Smooth muscle cell (in vitro differentiated cells): ENCODE results near the gene TTC33. TPM values are rescaled to one million over a fixed set of nuclear protein-coding genes. Genes with fewer than 3 reads are reported as not detected.
A peak's percentile ranks its signal among the peaks of the same experiment; 100 is the strongest.

Experiments used
- DNase-seq: peaks from one replicate; lab custom pipeline; 2025; ENCODE audit not compliant: unreplicated experiment; lab: John Stamatoyannopoulos, UW
- H2AFZ ChIP-seq: fragments of 200-600 bp; sonication (generic); 2 replicates; pipeline ENCODE4 v1.6.0; 2016; ENCODE audit warnings: antibody characterized with exemption, low read depth, mild to moderate bottlenecking
- H3F3A ChIP-seq: fragments of 200-600 bp; sonication (generic); 2 replicates; pipeline ENCODE4 v1.6.0; 2017; ENCODE audit warnings: antibody characterized with exemption, low read depth
- H3K27ac ChIP-seq: fragments of 200-600 bp; sonication (generic); 2 replicates; pipeline ENCODE4 v1.5.1; 2016; ENCODE audit warnings: low read depth, mild to moderate bottlenecking
- H3K27me3 ChIP-seq: fragments of 200-600 bp; sonication (generic); 2 replicates; pipeline ENCODE4 v1.6.1; 2016; ENCODE audit warnings: low read depth, mild to moderate bottlenecking
- H3K36me3 ChIP-seq: fragments of 200-600 bp; sonication (generic); 2 replicates; pipeline ENCODE4 v1.5.1; 2016; ENCODE audit warnings: low read depth
- H3K4me1 ChIP-seq: fragments of 200-600 bp; sonication (generic); 2 replicates; pipeline ENCODE4 v1.5.1; 2016; ENCODE audit warnings: low read depth
- H3K4me2 ChIP-seq: fragments of 200-600 bp; sonication (generic); 2 replicates; pipeline ENCODE4 v1.6.0; 2016; ENCODE audit warnings: mild to moderate bottlenecking
- H3K4me3 ChIP-seq: fragments of 200-600 bp; sonication (generic); 2 replicates; pipeline ENCODE4 v1.5.1; 2016; ENCODE audit warnings: mild to moderate bottlenecking
- H3K79me2 ChIP-seq: fragments of 200-600 bp; sonication (generic); 2 replicates; pipeline ENCODE4 v1.6.0; 2016; ENCODE audit warnings: low read depth, mild to moderate bottlenecking
- H3K9ac ChIP-seq: fragments of 200-600 bp; sonication (generic); 2 replicates; pipeline ENCODE4 v1.6.0; 2016; ENCODE audit warnings: low read depth
- H3K9me3 ChIP-seq: fragments of 200-600 bp; sonication (generic); replicated peaks from 2 replicates; pipeline ENCODE4 v1.5.1; 2016; ENCODE audit warnings: low read depth
- H4K20me1 ChIP-seq: fragments of 200-600 bp; sonication (generic); 2 replicates; pipeline ENCODE4 v1.6.0; 2016; ENCODE audit warnings: low read depth
- WGBS: methylation state at CpG from one replicate; pipeline ENCODE4 v1.1.7; 2016; ENCODE audit warnings: low lambda C conversion rate; 5-methylcytosine and 5-hydroxymethylcytosine counted together
- polyA plus RNA-seq: library from polyadenylated mRNA; unstranded; fragments of >200 nt; fragmentation: Nextera tagmentation; extraction: Ambion mirVana; gene quantifications from 2 replicates; pipeline ENCODE4 v1.2.1, GENCODE V29; 2016
- total RNA-seq: library from RNA; depleted of rRNA; stranded (reverse); fragments of >200 nt; gene quantifications from 2 replicates; pipeline ENCODE4 v1.2.3, GENCODE V29; 2014
- TF ChIP-seq, protein P1 (sequence below): fragments of 200-600 bp; sonication (generic); IDR thresholded peaks from 2 replicates; pipeline ENCODE4 v1.5.1; 2017; ENCODE audit warnings: borderline replicate concordance, mild to moderate bottlenecking, antibody characterized with exemption; ENCODE audit not compliant: insufficient read depth, poor library complexity, severe bottlenecking

Gene TTC33
- total and polyA plus RNA-seq, 2 experiments from 2014 or later = 13.1 to 22.1 TPM

DNA sequence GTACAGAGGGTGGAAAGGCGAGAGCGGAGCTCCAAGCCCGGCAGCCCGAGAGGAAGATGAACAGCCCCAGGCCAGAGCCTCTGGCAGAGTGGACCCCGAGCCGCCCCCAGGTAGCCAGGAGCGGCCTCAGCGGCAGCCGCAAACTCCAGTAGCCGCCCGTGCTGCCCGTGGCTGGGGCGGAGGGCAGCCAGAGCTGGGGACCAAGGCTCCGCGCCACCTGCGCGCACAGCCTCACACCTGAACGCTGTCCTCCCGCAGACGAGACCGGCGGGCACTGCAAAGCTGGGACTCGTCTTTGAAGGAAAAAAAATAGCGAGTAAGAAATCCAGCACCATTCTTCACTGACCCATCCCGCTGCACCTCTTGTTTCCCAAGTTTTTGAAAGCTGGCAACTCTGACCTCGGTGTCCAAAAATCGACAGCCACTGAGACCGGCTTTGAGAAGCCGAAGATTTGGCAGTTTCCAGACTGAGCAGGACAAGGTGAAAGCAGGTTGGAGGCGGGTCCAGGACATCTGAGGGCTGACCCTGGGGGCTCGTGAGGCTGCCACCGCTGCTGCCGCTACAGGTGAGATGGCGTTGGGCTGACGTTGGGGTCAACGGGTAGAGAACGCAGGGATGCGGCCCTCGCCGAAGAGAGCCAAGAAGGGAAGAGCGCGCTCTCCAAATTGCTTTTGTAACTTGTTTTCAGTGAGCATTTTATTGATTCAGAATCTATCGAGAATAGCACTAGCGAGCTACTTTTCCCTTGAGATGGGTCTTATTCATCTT lies 75.7 kb downstream of the TTC33 start, which contains the start of gene PTGER4:
PTGER4 (plus strand) TSS at position 3 of the 769 bp plus-strand sequence. CDS start 1,079 bp downstream, outside the sequence.
- DNase-seq = no peak
- H3K4me3 ChIP-seq = peak within 1 kb of the TSS; percentile 89
- no peak within 1 kb of the TSS for H3K9ac ChIP-seq
- H3K27ac ChIP-seq = no peak within 1 kb of the TSS
- H3K36me3 ChIP-seq = no peaks in the 10 kb centered on the region
- no peaks in the 10 kb centered on the region for H3K79me2 ChIP-seq
- H3K4me1 ChIP-seq = peaks cover 18% of the 10 kb centered on the region
- WGBS = 5% methylated on average over 44 of the region's 44 CpGs
- H3F3A ChIP-seq = no peaks in the 10 kb centered on the region
- TF ChIP-seq, protein P1, sequence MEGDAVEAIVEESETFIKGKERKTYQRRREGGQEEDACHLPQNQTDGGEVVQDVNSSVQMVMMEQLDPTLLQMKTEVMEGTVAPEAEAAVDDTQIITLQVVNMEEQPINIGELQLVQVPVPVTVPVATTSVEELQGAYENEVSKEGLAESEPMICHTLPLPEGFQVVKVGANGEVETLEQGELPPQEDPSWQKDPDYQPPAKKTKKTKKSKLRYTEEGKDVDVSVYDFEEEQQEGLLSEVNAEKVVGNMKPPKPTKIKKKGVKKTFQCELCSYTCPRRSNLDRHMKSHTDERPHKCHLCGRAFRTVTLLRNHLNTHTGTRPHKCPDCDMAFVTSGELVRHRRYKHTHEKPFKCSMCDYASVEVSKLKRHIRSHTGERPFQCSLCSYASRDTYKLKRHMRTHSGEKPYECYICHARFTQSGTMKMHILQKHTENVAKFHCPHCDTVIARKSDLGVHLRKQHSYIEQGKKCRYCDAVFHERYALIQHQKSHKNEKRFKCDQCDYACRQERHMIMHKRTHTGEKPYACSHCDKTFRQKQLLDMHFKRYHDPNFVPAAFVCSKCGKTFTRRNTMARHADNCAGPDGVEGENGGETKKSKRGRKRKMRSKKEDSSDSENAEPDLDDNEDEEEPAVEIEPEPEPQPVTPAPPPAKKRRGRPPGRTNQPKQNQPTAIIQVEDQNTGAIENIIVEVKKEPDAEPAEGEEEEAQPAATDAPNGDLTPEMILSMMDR = no peak
- H3K9me3 ChIP-seq = no peaks in the 10 kb centered on the region
- no peaks in the 10 kb centered on the region for H4K20me1 ChIP-seq
- H2AFZ ChIP-seq = peak within 1 kb of the TSS; percentile 90
- H3K27me3 ChIP-seq = peaks cover 67% of the 10 kb centered on the region
- H3K4me2 ChIP-seq = peak within 1 kb of the TSS; percentile 86

DNA sequence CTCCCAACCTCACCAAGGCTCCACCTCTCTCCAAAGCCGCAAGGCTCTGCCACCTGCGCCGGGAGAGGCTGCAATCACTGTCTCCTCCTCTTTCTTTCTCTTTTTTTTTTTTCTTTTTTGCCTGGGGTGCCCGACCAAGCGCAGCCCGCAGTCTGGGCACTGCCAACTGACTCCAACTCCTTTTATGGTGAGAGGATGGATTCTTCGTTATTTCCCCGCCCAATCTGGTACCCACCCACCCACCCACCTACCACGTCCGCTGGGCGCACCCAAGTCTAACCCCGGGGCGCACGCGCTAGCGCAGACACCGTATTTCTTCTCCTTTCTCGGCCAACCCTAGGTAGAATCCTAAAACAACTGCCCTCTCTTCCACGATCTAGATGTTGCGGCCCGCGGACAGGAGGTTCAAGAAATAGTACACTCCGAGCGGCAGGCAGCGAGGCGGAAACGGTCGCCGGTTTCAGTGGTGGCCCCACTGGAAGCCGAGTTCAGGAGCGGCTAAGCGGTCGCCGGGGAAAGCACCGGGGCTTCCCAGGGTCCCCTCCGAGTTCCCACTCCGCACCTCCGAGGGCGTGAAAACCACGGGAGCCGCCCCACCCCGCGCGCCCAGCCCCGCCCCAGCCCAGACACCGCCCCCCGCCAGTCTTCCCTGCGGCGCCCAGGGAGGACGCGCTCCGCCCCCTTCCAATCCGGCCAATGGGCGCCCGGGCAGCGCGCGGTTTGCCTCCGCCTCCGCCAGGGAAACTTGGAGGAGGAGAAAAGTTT lies 76.4 kb downstream of the TTC33 start:
- Histone ChIP-seq H3K9ac (no peak overlapping the region), H3K4me2 (peak overlapping the region; percentile 86), H4K20me1 (no peaks in the 10 kb centered on the region), H3K79me2 (no peaks in the 10 kb centered on the region), H2AFZ (peak overlapping the region; percentile 90), H3K27ac (no peak overlapping the region), H3F3A (no peaks in the 10 kb centered on the region), H3K4me3 (peak overlapping the region; percentile 89), H3K27me3 (peaks cover 66% of the 10 kb centered on the region), H3K4me1 (peaks cover 18% of the 10 kb centered on the region), H3K36me3 (no peaks in the 10 kb centered on the region), H3K9me3 (no peaks in the 10 kb centered on the region)
- DNase-seq = peak; percentile 69
- TF ChIP-seq, protein P1 = no peak
- 2% methylated on average over 56 of the region's 60 CpGs for WGBS

DNA sequence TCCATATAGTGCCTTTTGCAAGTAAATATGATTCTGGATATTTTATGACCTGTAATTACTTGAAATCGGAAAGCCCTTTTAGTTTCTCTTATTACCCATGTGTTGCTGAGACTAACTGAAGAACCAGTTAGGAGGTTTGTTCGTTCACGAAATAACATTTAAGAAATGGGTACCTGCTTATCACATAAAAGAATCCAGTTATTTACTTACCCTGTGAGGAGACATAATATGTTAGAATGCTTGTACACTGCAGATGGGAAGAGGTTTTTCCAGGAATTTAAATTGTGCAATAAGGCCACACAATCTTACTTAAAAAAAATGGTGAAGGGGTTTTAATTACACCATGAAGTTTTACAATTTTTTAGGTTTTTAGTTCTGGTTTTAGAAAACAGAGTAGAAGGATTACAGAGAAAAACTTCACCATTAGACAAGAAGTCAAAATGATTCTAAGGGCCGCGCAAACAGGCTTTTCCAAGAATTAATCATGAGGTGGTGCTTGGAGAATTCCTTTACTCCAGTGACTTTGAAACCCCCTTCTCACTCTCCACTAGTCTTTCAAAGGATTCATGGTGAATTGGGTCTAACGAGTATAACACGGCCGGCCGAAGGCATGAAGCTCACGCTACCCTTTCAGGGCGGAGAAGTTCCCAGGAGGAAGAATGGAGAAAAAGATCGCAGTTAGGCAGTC lies 77.2 kb downstream of the TTC33 start:
- TF ChIP-seq, protein P1 = no peak
- H3F3A ChIP-seq = no peaks in the 10 kb centered on the region
- peak overlapping the region; percentile 86 for H3K4me2 ChIP-seq
- H3K27ac ChIP-seq = no peak overlapping the region
- 24% methylated on average over 12 of the region's 12 CpGs for WGBS
- DNase-seq = no peak
- peak overlapping the region; percentile 90 for H2AFZ ChIP-seq
- H3K9me3 ChIP-seq = no peaks in the 10 kb centered on the region
- no peaks in the 10 kb centered on the region for H3K36me3 ChIP-seq
- H3K4me3 ChIP-seq = peak overlapping the region; percentile 89
- no peaks in the 10 kb centered on the region for H3K79me2 ChIP-seq
- no peaks in the 10 kb centered on the region for H4K20me1 ChIP-seq
- peaks cover 65% of the 10 kb centered on the region for H3K27me3 ChIP-seq
- H3K9ac ChIP-seq = no peak overlapping the region
- peaks cover 18% of the 10 kb centered on the region for H3K4me1 ChIP-seq
